Fibroblast of pulmonary artery (primary cell): ENCODE measurements around the gene TSC22D1.

Experiments
- DNase-seq: peaks from one replicate; pipeline ENCODE4 v3.0.0-alpha.2; 2010; ENCODE audit warnings: low read depth
- H3K4me3 ChIP-seq: replicated peaks from 2 replicates; pipeline ENCODE4 v1.5.1; 2011; ENCODE audit warnings: low read depth, mild to moderate bottlenecking, control low read depth, low read length, moderate library complexity
- CTCF ChIP-seq: IDR thresholded peaks from 2 replicates; pipeline ENCODE4 v1.5.1; 2011; ENCODE audit warnings: mild to moderate bottlenecking, control low read depth, low read length, inconsistent platforms; ENCODE audit errors: missing control alignments

TSC22D1 gene

GRCh38 chr13:44404261-44405132 is 171.6 kb downstream of the TSC22D1 start:
- TF ChIP-seq CTCF, result no peak
- no peak for DNase-seq
- no peak overlapping the region for H3K4me3 ChIP-seq

- DNase-seq, result no peak
- H3K4me3 ChIP-seq, result no peak overlapping the region
- TF ChIP-seq CTCF, result no peak
Measured at GRCh38 chr13:44403461-44404056, 172.6 kb downstream of the TSC22D1 start.

GRCh38 chr13:44402899-44403445 is 173.2 kb downstream of the TSC22D1 start:
- H3K4me3 ChIP-seq, result no peak overlapping the region
- no peak for DNase-seq
- no peak for TF ChIP-seq CTCF

- TF ChIP-seq CTCF, result no peak
- no peak for DNase-seq
- H3K4me3 ChIP-seq, result no peak overlapping the region
Measured at GRCh38 chr13:44401577-44401976, 174.6 kb downstream of the TSC22D1 start.

DNA sequence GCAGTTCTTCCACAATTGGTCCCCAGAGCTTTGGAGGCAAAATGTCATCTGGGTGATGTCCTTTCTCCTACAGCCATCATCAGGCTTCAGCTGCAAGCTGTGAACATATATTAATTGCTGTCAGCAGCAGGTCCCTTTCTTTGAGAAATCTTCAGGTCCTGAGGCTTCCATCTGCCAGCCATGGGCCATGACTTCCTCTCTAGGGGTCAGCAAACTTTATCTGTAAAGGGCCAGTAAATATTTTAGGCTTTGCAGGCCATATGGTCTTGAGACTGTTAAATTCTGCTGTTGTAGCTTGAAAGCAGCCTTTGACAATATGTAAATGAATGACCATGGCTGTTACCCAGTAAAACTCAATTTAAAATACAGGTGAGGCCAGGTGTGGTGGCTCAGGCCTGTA is 175.4 kb downstream of the TSC22D1 start:
- DNase-seq, result no peak
- no peak overlapping the region for H3K4me3 ChIP-seq
- no peak for TF ChIP-seq CTCF

- no peak overlapping the region for H3K4me3 ChIP-seq
- TF ChIP-seq CTCF, result no peak
- no peak for DNase-seq
Measured at GRCh38 chr13:44399074-44399473, 177.1 kb downstream of the TSC22D1 start.
